ENCODE measurements around the gene PTPRG.

DNA sequence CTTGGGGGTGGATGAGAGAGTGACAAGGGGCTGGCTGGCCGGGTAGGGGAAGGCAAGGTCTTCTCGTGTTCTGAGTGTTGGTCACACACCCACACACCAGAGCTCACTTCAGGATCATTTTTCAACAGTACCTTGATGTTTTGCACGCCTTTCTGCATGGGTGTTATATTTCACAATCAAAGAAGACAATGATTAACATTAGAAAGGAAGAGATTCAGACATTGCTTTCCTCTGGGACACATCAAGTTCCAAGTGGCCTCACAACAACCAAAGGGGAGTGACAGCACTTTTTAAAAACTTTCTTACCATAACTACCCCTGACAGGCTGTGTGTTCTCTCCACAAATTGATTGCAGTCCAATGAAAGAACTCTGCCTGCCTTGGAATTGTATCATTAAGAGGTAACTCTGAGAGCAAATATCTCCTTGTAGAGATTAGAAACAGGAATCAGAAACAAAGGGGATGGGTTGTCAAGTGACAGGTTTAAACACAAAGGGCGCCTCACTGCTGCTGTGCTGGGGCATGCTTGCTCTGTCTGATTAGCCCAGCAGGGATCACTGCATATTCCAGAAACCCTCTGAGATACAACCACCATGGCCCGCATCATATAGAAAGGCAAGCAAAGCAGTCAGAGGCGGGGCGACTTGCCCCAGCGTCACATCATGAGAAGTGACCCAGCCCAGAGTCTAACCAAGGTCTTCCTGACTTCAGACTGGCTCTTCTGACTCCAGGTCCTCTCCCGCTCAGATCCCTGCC lies 581.1 kb downstream of the PTPRG start:
- TF ChIP-seq, protein P1, sequence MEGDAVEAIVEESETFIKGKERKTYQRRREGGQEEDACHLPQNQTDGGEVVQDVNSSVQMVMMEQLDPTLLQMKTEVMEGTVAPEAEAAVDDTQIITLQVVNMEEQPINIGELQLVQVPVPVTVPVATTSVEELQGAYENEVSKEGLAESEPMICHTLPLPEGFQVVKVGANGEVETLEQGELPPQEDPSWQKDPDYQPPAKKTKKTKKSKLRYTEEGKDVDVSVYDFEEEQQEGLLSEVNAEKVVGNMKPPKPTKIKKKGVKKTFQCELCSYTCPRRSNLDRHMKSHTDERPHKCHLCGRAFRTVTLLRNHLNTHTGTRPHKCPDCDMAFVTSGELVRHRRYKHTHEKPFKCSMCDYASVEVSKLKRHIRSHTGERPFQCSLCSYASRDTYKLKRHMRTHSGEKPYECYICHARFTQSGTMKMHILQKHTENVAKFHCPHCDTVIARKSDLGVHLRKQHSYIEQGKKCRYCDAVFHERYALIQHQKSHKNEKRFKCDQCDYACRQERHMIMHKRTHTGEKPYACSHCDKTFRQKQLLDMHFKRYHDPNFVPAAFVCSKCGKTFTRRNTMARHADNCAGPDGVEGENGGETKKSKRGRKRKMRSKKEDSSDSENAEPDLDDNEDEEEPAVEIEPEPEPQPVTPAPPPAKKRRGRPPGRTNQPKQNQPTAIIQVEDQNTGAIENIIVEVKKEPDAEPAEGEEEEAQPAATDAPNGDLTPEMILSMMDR (IDR thresholded peaks at IDR 0.05 in 4 of 5, conservative IDR thresholded peaks at IDR 0.05 in 1 of 5): no peak
- TF ChIP-seq POLR2A (IDR thresholded peaks at IDR 0.05): no peak
